Esophagus muscularis mucosa (tissue), 4 donors: ENCODE measurements around the gene TRIM29. TPM values are rescaled to one million over a fixed set of nuclear protein-coding genes. Genes with fewer than 3 reads are reported as not detected.

Experiments used
- DNase-seq: peaks from one replicate; pipeline ENCODE4 v3.0.0-alpha.2; 2017; ENCODE audit errors: extremely low spot score
- H3K27ac ChIP-seq, 4 donors: fragments of 200-600 bp; sonication (generic); replicated peaks in 1 of 4; 1 replicate in 3 of 4; 2 replicates in 1 of 4; pipeline ENCODE4 v1.5.1; 2016 to 2019; ENCODE audit warnings: mild to moderate bottlenecking in 1 of 4
- H3K27me3 ChIP-seq, 4 donors: fragments of 200-600 bp; sonication (generic); one replicate each; pipeline versions ENCODE4 v1.5.1 to v1.6.0; 2016 to 2019
- H3K36me3 ChIP-seq, 4 donors: fragments of 200-600 bp; sonication (generic); one replicate each; pipeline ENCODE4 v1.5.1; 2016 to 2019
- H3K4me1 ChIP-seq, 4 donors: fragments of 200-600 bp; sonication (generic); one replicate each; pipeline ENCODE4 v1.5.1; 2016 to 2019
- H3K4me3 ChIP-seq, 4 donors: fragments of 200-600 bp; sonication (generic); 1 replicate in 2 of 4; 2 replicates in 2 of 4; pipeline ENCODE4 v1.5.1; 2016 to 2019; ENCODE audit warnings: mild to moderate bottlenecking in 4 of 4, moderate library complexity in 1 of 4
- H3K9me3 ChIP-seq, 4 donors: fragments of 200-600 bp; sonication (generic); 1 replicate in 3 of 4; 2 replicates in 1 of 4; pipeline ENCODE4 v1.5.1; 2016 to 2019
- CTCF ChIP-seq, 3 experiments: fragments of 200-600 bp in 2 of 3; fragments of 450-650 bp in 1 of 3; sonication (generic) in 2 of 3; IDR thresholded peaks; one replicate each; pipeline ENCODE4 v1.5.1; 2017 to 2019; ENCODE audit warnings: antibody characterized with exemption in 3 of 3, mild to moderate bottlenecking in 2 of 3, moderate library complexity in 1 of 3
- EP300 ChIP-seq: sonication (generic); formaldehyde crosslinking; IDR thresholded peaks from one replicate; pipeline ENCODE4 v1.6.1; 2017; ENCODE audit warnings: antibody characterized with exemption
- POLR2A ChIP-seq: fragments of 450-650 bp; IDR thresholded peaks from one replicate; pipeline ENCODE4 v1.6.1; 2017; ENCODE audit warnings: antibody characterized with exemption, moderate library complexity, mild to moderate bottlenecking, low read depth
- POLR2AphosphoS5 ChIP-seq, 2 donors: sonication (generic); formaldehyde crosslinking; IDR thresholded peaks; one replicate each; pipeline ENCODE4 v1.6.1; 2017; ENCODE audit warnings: antibody characterized with exemption in 2 of 2
- WGBS: methylation state at CpG from one replicate; pipeline ENCODE4 v1.1.5; 2018; 5-methylcytosine and 5-hydroxymethylcytosine counted together
- intact Hi-C: fragments of 100-400 bp; cut with DNase I; formaldehyde crosslinking; loops from one replicate; pipeline ENCODE4 v1.15.1; 2023
- total RNA-seq, 4 donors: library from RNA; depleted of rRNA; stranded (reverse); fragments of >200 nt; gene quantifications; one replicate each; pipeline versions ENCODE4 v1.1.0 to v1.2.1, GENCODE V29; 2016

Gene TRIM29
- total RNA-seq, 4 donors from 2014 or later, result 0.45 to 1.3 (median 0.75) TPM

- Histone ChIP-seq H3K4me1 (no peaks in the 10 kb centered on the region), H3K27ac (no peak overlapping the region), H3K27me3 (peaks cover 0 to 70% (median 2%) of the 10 kb centered on the region in 4 donors), H3K4me3 (no peak overlapping the region), H3K36me3 (no peaks in the 10 kb centered on the region), H3K9me3 (no peaks in the 10 kb centered on the region)
- DNase-seq, result peak; percentile 89
- TF ChIP-seq POLR2A (no peak), CTCF (IDR thresholded peaks at IDR 0.05) (no peak), EP300 (no peak), POLR2AphosphoS5 (IDR thresholded peaks at IDR 0.05) (no peak)
- WGBS, result 67% methylated on average over 5 of the region's 5 CpGs
- intact Hi-C loops, result no loop called here
Measured at GRCh38 chr11:120141113-120141767, 3.3 kb upstream of the TRIM29 start.

- Histone ChIP-seq H3K27ac (no peak overlapping the region), H3K4me3 (no peak overlapping the region), H3K27me3 (peaks cover 0 to 54% (median 0%) of the 10 kb centered on the region in 4 donors), H3K4me1 (no peaks in the 10 kb centered on the region), H3K9me3 (no peaks in the 10 kb centered on the region), H3K36me3 (no peaks in the 10 kb centered on the region)
- TF ChIP-seq EP300 (no peak), POLR2AphosphoS5 (IDR thresholded peaks at IDR 0.05) (no peak), POLR2A (no peak), CTCF (IDR thresholded peaks at IDR 0.05) (no peak)
- intact Hi-C loops, result no loop called here
- 85% methylated on average over 6 of the region's 8 CpGs for WGBS
- DNase-seq, result no peak
Measured at GRCh38 chr11:120139316-120140069, 1.6 kb upstream of the TRIM29 start.

- Histone ChIP-seq H3K36me3 (no peaks in the 10 kb centered on the region), H3K9me3 (no peaks in the 10 kb centered on the region), H3K4me1 (no peaks in the 10 kb centered on the region), H3K4me3 (peak overlapping the region in 1 of 4 donors; percentile 4), H3K27me3 (peaks cover 0 to 33% (median 0%) of the 10 kb centered on the region in 4 donors), H3K27ac (no peak overlapping the region)
- DNase-seq, result peak; percentile 84
- intact Hi-C loops, result no loop called here
- TF ChIP-seq POLR2AphosphoS5 (IDR thresholded peaks at IDR 0.05) (no peak), CTCF (IDR thresholded peaks at IDR 0.05) (no peak), POLR2A (no peak), EP300 (no peak)
- 94% methylated on average over 3 of the region's 24 CpGs for WGBS
Measured at GRCh38 chr11:120137187-120137610, 714 bp downstream of the TRIM29 start.

- Histone ChIP-seq H3K27ac (no peak overlapping the region), H3K4me3 (no peak overlapping the region), H3K9me3 (no peaks in the 10 kb centered on the region), H3K4me1 (no peaks in the 10 kb centered on the region), H3K27me3 (peaks cover 0 to 25% (median 0%) of the 10 kb centered on the region in 4 donors), H3K36me3 (no peaks in the 10 kb centered on the region)
- no peak for DNase-seq
- WGBS, result 87% methylated on average over 7 of the region's 7 CpGs
- intact Hi-C loops, result no loop called here
- no peak for TF ChIP-seq POLR2A
- TF ChIP-seq POLR2AphosphoS5 (IDR thresholded peaks at IDR 0.05), result no peak
- no peak for TF ChIP-seq EP300
- no peak for TF ChIP-seq CTCF (IDR thresholded peaks at IDR 0.05)
Measured at GRCh38 chr11:120136356-120136755, 1.6 kb downstream of the TRIM29 start.
